SH-SY5Y (cell line): ENCODE measurements around the gene BRD7.

Experiments
- GATA2 ChIP-seq: IDR thresholded peaks from 2 replicates; pipeline ENCODE4 v1.6.1; 2011; ENCODE audit warnings: mild to moderate bottlenecking, low read depth, low read length
- GATA3 ChIP-seq: IDR thresholded peaks from 2 replicates; pipeline ENCODE4 v1.6.1; 2011; ENCODE audit warnings: low read depth, mild to moderate bottlenecking, low read length, moderate library complexity

BRD7 gene

DNA sequence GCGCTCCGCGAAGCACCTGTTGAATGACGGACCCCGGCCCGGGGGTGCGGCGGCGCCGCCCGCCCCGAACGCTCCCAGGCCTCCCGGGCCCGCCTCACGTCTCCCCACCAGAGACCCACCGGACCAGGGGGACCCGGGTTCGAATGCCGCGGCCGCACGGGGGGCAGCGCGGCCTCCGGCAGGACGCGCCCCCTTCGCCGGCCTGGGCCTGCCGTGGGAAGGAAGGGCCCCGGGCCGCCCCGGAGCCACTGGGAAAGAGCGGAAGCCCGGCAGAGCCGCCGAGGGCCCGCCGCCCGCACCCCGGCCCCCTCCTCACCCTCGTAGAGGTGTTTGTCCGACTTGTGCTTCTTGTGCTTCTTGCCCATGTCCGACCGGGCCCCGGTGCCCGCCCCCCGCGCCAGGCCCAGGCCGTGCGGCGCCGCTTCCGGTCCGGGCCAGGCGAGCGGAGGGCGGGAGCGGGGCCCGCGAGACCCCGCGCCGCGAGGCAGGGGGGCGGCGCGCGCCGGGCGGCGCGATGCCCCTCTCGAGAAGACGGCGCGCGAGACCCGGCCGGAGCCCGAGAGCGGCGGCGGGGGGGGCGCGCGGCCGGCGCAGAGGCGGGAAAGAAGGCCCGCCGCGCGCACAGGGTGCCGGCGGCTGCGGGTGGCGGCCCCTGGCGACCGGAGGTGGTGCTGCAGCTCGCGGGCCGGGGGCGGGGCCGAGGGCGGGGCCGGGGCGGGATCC lies at the start of gene BRD7:
Gene BRD7 (minus strand): TSS at position 579 of the 723 bp plus-strand sequence. CDS start 214 bp downstream, at position 365.
- TF ChIP-seq GATA3 (no peak), GATA2 (no peak)

DNA sequence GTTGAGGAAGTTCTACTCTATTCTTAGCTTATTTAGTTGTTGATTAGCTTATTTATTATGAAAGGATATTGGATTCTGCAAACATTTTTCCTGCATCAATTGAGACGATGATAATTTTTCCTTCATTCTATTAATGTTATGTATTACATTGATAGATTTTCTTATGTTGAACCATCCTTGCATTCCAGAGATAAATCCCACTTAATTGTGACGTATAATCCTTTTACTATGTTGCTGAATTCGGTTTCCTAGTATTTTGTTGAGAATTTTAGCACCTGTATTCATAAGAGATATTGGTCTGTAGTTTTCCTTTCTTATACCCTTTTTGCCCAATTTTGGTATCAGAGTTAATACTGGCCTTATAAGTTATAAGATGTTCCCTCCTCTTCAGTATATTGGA lies 47.6 kb upstream of the BRD7 start:
- no peak for TF ChIP-seq GATA2
- no peak for TF ChIP-seq GATA3

DNA sequence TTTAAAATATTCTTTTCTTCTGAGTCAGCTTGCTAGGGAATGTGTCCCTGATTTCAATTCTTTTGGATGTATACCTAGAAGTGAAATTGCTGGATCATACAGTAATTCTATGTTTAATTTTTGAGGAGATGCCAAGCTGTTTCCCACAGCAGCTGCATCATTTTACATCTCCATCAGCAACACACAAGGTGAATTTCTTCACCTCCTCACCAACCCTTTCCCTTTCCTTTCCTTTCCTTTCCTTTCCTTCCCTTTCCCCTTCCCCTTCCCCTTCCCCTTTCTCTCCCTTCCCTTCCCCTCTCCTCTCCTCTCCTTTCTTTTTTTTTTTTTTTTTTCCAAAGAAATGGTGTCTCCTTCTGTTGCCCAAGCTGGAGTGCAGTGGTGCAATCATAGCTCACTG lies 45.4 kb upstream of the BRD7 start:
- no peak for TF ChIP-seq GATA3

DNA sequence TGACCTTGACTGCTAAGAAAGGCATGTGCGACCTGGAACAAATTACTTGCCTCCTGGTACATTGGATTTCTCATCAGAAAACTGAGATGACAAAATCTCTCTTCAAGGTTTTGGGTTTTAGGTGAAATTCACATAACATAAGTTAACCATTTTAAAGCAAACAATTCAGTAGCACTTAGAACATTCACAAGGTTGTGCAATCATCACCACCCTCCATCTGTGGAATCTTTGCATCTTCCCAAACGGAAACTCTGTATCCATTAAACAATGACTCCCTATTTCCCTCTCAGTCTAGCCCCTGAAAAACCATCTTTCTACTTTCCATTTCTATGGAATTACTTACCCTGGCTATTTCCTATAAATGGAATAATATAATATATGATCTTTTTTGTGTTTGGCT lies 42.2 kb upstream of the BRD7 start:
- no peak for TF ChIP-seq GATA3
- no peak for TF ChIP-seq GATA2

DNA sequence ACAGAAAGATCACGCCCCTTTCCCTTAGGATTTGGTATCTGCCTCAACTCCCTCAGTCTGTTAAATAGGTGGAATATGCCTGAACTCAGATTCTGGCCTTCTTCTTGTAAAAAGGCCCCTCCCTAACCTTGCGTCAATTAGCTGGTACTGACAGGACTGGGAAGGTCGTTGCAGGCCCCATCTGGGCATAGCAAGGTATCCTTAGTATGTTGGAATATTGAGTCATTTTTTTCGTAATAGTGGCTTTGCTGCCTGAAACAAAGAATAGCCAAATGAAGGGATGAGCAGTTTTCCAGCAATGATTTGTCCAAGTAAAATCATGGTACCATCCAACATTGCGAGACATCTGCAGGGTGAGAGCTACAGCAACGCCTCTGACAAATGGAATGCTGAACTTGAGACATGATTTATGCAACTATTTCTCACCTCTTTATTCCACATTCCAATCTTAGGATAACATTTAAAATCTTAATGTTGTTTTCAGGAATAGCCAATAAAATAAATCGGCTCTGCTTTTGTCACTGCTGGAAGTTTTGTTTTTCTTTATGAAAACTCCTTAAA lies 39.3 kb upstream of the BRD7 start:
- TF ChIP-seq GATA3 (no peak), GATA2 (no peak)

DNA sequence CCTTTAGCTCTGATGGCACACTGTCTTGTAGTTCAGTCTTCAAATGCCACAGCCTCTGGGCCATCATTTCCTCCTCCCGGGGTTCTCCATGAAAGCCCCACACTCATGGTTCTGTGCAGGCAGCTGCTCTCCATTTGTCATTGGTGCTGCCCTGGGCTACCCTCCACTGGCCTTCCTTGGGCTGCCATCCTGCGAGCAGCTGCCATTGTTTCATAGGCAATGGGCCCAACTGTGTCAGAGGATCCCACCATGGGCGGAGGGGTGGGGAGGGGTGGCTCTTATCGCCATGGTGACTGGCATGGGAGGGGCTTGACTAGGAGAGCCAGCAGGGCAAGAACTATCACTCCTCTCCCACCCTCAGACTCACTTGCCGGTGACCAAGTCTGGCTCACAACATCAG lies 38.6 kb upstream of the BRD7 start:
- no peak for TF ChIP-seq GATA2
- no peak for TF ChIP-seq GATA3

DNA sequence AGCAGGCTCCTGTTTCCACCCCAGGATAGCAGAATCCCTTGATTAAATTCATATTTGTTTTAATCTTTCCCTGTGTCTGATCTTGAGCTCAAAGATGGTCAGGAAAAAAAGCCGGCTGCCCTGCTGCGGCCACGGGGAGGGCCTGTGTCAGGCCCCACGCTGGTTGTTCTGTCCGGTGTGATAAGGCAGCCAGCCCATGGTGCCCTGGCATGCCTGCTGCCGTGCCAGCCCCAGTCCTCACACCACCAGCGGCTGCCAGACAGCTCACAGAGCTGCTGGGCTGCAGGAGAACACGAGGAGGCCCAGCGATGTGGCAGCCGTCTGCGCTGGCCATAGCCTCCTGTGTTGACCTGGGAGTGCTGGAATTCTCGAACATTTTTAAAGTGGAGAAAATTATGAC lies 34.7 kb upstream of the BRD7 start:
- no peak for TF ChIP-seq GATA3
- TF ChIP-seq GATA2: peak; percentile 42; the same call in 1 of the 2 replicates

DNA sequence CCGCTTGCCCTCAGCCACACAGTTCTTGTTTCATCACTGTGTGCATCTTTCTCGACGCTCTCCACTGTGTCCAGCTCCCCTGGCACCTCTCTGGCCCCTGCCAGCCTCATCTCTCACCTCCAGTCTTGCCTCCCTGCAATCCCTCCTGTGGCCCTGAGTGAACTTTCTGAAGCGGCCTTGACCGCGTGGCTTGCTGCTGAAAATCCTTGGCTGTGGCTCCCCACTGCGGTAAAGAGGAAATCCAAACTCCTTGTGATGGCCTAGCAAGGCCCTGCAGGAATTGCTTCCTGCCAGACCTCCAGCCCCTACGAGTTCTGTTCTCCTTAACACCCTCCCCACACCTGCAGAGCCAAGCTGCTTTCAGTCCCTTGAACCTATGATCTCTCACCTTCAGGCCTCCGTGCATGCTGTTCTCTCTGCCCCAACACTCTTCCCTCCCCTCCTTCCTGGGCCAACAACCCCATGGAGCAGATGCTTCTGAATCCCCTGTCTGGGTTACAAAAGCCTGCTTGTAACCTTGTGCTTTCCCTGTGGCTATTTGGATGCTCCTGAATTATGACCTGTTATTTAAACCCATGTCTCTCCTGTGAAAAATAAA lies 33.6 kb upstream of the BRD7 start:
- TF ChIP-seq GATA3 (no peak), GATA2 (no peak)

DNA sequence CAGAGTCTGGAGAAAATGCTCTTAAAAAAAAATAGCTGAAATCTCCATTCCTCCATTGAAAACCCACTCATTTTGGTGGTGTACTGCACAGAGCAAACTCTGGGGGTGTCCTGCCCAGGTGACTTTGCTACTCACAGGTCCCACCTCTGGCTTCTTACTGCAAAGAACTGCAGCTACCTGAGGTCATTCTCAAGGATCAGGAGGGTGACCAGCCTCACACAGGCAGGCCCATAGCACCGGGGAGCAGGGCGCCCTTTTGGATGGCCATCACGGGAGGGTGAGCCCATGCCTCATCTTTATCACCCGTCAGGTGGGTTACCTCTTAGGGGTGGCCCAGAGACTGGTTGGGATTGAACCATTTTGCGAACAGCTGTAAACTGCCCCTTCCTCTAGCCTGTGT lies 32.6 kb upstream of the BRD7 start:
- no peak for TF ChIP-seq GATA2
- TF ChIP-seq GATA3: no peak

DNA sequence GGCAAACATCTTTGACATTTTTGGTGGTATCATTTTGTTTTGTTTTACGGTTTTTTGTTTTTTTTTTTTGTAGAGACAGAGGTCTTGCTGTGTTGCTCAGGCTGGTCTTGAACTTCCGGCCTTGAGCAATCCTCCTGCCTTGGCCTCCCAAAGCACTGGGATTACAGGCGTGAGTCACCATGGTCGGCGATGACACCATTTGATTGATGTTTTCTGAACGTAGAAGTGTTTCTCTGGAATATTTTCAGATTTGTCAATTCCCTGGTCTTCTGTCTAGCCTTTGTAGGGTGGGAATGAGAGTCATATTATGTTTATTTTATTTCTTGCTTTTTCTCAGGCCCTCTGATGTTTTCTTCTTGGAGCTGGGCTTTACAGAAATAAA lies 32.2 kb upstream of the BRD7 start:
- TF ChIP-seq GATA3 (no peak), GATA2 (no peak)

DNA sequence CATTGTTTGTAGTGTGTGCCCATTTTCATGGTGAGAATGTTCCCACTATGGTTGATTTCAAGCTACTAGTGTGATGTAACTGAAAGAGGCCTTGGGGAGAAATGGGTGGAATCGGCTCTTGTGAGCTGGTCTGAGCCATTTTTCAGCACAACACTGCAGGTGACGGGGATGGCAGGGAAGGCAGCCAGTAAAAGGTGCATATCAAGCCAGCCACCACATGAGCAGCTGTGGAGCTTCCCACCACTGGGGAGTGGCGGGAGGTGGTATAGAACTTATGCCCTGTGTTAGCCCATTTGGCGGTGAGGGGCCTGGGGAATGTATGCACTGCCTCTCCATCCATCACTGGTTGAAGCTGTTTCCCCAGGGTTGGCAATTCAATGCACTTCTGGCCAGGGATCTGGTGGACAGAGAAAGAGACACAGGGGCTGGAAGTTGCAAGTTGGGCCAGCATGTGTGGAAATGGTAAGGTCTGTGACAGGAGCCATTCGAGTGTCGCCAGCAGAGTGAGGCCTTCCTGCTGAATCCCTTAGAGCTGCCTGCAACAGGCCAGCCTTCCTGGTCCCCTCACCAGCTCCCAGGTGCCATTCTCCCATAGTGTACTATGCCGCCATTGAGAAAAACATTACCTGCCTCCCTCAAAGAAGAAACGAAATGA lies 31.7 kb upstream of the BRD7 start:
- TF ChIP-seq GATA3 (no peak), GATA2 (no peak)

DNA sequence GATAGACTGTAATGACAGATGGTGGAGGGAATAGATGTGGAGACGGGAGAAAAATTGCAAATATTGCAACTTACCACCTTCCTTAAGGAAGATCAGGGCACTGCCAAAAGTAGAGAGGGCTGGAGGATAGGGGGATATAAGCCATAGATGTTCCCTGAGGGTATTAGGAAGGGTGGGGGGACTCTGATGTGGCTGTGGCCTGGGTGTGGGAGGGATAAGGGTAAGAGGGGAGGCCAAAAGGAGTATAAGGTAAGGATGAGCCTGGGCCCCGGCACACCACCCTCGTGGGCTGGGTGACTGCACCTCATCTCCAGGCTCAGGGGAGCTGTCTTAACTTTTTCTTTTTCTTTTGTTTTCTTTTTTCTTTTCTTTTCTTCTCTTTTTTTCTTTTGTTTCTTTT lies 30.6 kb upstream of the BRD7 start:
- TF ChIP-seq GATA3 (no peak), GATA2 (no peak)

DNA sequence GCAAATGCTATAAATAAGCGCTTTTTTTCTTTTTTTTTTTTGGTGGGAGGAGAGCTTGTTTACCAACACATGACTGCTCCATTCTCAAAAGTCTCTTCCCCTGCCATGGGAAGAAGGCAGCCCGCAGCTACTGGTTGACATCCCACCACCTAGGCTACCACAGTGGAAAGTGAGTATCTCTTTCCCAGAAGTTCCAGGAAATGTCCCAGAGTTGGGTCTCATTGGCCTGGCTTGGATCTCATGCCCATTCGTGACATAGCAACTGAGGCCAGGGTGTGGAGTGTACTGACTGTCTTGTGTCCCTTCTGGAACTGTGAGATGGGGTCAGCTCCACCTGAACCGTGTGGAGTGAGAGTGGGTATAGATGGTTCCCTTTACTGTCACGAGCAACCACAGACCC lies 29.5 kb upstream of the BRD7 start:
- TF ChIP-seq GATA2 (no peak), GATA3 (no peak)

DNA sequence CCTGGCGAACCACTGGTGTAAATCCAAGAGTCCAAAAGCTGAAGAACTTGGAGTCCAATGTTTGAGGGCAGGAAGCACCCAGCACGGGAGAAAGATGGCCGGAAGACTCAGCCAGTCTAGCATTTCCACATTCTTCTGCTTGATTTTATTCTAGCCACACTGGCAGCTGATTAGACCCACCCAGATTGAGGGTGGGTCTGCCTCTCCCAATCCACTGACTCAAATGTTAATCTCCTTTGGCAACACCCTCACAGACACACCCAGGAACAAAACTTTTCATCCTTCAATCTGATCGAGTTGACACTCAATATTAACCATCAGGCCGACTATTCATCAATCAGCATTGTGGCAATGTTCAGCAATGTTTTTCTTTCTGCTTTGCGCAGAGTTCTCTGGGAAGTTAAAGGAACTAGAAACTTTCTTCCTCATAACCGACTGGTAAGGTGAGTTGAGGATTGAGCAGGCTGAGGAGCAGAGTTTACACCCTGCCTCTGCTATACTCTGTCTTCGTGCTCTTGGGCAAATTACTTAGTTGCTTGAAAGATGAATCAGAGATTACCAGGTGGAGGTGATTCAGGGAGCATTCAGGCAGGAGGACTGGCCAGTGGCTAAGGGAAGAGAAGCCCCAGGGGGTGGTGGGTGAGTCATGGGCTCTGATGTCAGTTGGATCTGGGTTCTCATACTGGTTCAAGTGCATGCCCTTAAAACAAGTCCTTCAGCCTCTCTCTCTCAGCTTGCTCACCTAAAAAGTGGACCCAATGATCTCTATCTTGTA lies 28.2 kb upstream of the BRD7 start:
- TF ChIP-seq GATA2: no peak
- TF ChIP-seq GATA3: no peak
